ENCODE data around the gene ATP13A3.
A peak's percentile ranks its signal among the peaks of the same experiment; 100 is the strongest.

Gene ATP13A3

DNA sequence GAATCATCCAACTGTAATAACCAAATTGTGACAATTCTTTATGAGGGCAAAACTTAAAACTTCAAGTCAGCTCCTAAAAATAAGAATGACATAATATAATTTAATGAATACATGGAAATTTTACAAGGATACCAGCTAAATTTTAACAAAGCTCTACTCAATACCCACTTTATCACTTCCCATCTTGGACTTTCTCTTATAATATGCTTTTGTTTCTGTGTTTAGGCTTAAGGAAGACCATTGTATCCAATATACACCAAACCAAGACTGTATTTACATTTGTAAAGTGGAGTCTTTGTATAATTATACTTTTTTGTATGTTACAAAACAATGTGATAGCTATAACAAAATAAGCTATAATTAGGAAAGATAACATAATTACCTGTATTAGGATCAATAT is 16.8 kb downstream of the ATP13A3 start:
- Histone ChIP-seq H3K79me2 (ENCODE audit: low read length) (peaks cover 93% of the 10 kb centered on the region), H3K9ac (ENCODE audit: low read length) (no peak overlapping the region), H4K20me1 (ENCODE audit: insufficient read depth, low read length) (peaks cover 51% of the 10 kb centered on the region)

DNA sequence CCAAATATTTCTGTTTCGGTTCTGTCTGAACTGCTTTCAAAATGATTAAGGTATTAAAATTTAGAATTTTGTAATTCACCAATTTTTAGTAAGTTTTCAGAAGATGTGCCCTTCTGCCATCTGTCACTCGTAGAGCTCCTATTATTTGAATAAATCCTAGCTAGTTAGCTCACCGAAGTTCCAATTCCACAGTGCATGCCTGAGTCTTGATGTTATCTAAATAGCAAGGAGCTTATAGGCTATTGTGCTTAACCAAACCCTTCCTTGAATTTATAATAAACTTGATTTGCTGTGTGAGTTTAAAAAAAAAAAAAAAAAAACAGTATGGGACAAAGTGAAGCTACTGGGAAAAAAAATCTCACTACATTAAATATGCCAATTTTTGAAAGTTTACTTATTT is 18.7 kb downstream of the ATP13A3 start:
- Histone ChIP-seq H3K9ac (ENCODE audit: low read length) (no peak overlapping the region), H4K20me1 (ENCODE audit: insufficient read depth, low read length) (peaks cover 48% of the 10 kb centered on the region), H3K36me3 (replicated peaks; ENCODE audit: low read depth, low read length) (no peaks in the 10 kb centered on the region), H3K4me1 (ENCODE audit: low read length) (peaks cover 32% of the 10 kb centered on the region), H2AFZ (ENCODE audit: low read depth, low read length) (no peak overlapping the region), H3K4me3 (ENCODE audit: low read length) (no peak overlapping the region), H3K9me3 (ENCODE audit: insufficient read depth, low read length) (no peaks in the 10 kb centered on the region), H3K4me2 (ENCODE audit: low read length) (peak overlapping the region; percentile 21), H3K27me3 (ENCODE audit: low read depth, low read length) (no peaks in the 10 kb centered on the region), H3K27ac (ENCODE audit: low read length) (no peak overlapping the region), H3K79me2 (ENCODE audit: low read length) (peaks cover 92% of the 10 kb centered on the region)
- no peak for TF ChIP-seq EZH2phosphoT487 (IDR thresholded peaks at IDR 0.05; ENCODE audit: low read depth)
- TF ChIP-seq, protein P1, sequence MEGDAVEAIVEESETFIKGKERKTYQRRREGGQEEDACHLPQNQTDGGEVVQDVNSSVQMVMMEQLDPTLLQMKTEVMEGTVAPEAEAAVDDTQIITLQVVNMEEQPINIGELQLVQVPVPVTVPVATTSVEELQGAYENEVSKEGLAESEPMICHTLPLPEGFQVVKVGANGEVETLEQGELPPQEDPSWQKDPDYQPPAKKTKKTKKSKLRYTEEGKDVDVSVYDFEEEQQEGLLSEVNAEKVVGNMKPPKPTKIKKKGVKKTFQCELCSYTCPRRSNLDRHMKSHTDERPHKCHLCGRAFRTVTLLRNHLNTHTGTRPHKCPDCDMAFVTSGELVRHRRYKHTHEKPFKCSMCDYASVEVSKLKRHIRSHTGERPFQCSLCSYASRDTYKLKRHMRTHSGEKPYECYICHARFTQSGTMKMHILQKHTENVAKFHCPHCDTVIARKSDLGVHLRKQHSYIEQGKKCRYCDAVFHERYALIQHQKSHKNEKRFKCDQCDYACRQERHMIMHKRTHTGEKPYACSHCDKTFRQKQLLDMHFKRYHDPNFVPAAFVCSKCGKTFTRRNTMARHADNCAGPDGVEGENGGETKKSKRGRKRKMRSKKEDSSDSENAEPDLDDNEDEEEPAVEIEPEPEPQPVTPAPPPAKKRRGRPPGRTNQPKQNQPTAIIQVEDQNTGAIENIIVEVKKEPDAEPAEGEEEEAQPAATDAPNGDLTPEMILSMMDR (IDR thresholded peaks at IDR 0.05; ENCODE audit: low read depth, low read length) = no peak

More for the DNA sequence above, 16.8 kb downstream of the ATP13A3 start:
- Histone ChIP-seq H3K4me2 (ENCODE audit: low read length) (no peak overlapping the region), H3K9me3 (ENCODE audit: insufficient read depth, low read length) (no peaks in the 10 kb centered on the region), H2AFZ (ENCODE audit: low read depth, low read length) (no peak overlapping the region), H3K4me1 (ENCODE audit: low read length) (peaks cover 32% of the 10 kb centered on the region), H3K4me3 (ENCODE audit: low read length) (no peak overlapping the region), H3K27me3 (ENCODE audit: low read depth, low read length) (no peaks in the 10 kb centered on the region), H3K27ac (ENCODE audit: low read length) (no peak overlapping the region), H3K36me3 (replicated peaks; ENCODE audit: low read depth, low read length) (peaks cover 3% of the 10 kb centered on the region)
- TF ChIP-seq, protein P1 (IDR thresholded peaks at IDR 0.05; ENCODE audit: low read depth, low read length) = no peak
- no peak for TF ChIP-seq EZH2phosphoT487 (IDR thresholded peaks at IDR 0.05; ENCODE audit: low read depth)

DNA sequence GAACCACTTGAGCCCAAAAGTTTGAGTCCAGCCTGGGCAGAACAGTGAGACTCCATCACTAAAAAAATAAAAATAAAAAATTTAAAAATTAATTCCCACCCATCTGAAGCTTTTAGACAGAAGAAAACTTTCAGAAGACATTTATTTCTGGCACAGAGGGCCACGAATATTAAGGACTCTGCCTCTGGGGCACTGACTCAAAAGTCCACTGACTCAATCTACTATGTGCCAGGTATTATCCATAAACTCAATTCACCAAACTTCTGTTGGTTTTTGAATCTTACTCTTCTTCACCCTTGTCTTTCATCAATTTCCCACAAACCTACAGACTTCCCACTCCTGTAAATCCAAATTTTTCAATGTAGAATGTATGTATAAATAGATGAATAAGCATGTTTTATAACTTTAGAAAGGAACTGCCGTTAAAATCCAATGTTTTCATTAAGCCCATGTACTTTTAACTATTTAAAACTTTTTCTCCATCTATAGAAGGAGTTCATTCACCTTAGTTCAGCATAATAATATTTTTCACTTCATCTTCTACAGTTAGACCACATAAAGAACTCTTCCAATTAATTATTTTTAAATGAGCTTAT is 19.9 kb downstream of the ATP13A3 start:
- Histone ChIP-seq H3K4me1 (ENCODE audit: low read length) (peaks cover 32% of the 10 kb centered on the region), H3K4me2 (ENCODE audit: low read length) (peak overlapping the region; percentile 52), H4K20me1 (ENCODE audit: insufficient read depth, low read length) (peaks cover 36% of the 10 kb centered on the region), H3K9me3 (ENCODE audit: insufficient read depth, low read length) (no peaks in the 10 kb centered on the region), H2AFZ (ENCODE audit: low read depth, low read length) (no peak overlapping the region), H3K27me3 (ENCODE audit: low read depth, low read length) (no peaks in the 10 kb centered on the region), H3K79me2 (ENCODE audit: low read length) (peaks cover 93% of the 10 kb centered on the region), H3K9ac (ENCODE audit: low read length) (no peak overlapping the region), H3K27ac (ENCODE audit: low read length) (no peak overlapping the region), H3K36me3 (replicated peaks; ENCODE audit: low read depth, low read length) (peaks cover 3% of the 10 kb centered on the region), H3K4me3 (ENCODE audit: low read length) (no peak overlapping the region)
- TF ChIP-seq, protein P1 (IDR thresholded peaks at IDR 0.05; ENCODE audit: low read depth, low read length) = no peak
- no peak for TF ChIP-seq EZH2phosphoT487 (IDR thresholded peaks at IDR 0.05; ENCODE audit: low read depth)

DNA sequence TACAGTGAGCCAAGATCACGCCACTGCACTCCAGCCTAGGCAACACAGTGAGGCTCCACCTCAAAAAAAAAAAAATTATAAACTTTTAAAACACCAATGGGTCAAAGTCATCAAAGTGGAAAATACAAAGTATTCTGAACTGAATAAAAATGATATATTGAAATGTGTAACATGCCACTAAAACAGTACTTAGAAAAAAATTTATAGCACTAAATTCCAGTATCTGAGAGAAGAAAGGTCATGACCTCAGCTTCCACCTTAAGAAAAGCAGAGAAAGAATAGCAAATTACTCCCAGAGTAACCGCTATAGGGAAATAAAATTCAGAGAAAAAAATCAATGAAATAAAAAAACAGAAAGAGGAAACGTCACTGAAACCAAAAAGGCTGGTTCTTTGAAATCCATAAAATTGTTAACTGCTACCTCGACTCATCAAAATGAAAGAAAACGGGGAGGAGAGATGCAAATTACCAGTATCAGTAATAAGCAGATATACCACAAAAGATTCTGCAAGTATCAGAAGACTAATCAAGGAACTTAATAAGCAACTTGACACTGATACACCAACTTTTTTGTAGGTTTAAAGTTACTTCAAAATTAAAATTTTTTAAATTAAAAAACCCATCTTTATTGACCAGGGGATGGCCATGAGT is 20.8 kb downstream of the ATP13A3 start:
- no peak overlapping the region for H3K9ac ChIP-seq (ENCODE audit: low read length)
- no peak overlapping the region for H2AFZ ChIP-seq (ENCODE audit: low read depth, low read length)
- H3K79me2 ChIP-seq (ENCODE audit: low read length) = peaks cover 87% of the 10 kb centered on the region
- peak overlapping the region; percentile 52 for H3K4me2 ChIP-seq (ENCODE audit: low read length)
- H3K27ac ChIP-seq (ENCODE audit: low read length) = no peak overlapping the region
- peaks cover 32% of the 10 kb centered on the region for H3K4me1 ChIP-seq (ENCODE audit: low read length)
- no peaks in the 10 kb centered on the region for H3K9me3 ChIP-seq (ENCODE audit: insufficient read depth, low read length)
- TF ChIP-seq EZH2phosphoT487 (IDR thresholded peaks at IDR 0.05; ENCODE audit: low read depth) = no peak
- TF ChIP-seq, protein P1 (IDR thresholded peaks at IDR 0.05; ENCODE audit: low read depth, low read length) = no peak
- no peaks in the 10 kb centered on the region for H3K27me3 ChIP-seq (ENCODE audit: low read depth, low read length)
- H3K4me3 ChIP-seq (ENCODE audit: low read length) = peak overlapping the region; percentile 4; the same call in 1 of the 2 replicates
- H4K20me1 ChIP-seq (ENCODE audit: insufficient read depth, low read length) = peaks cover 31% of the 10 kb centered on the region
- peaks cover 4% of the 10 kb centered on the region for H3K36me3 ChIP-seq (replicated peaks; ENCODE audit: low read depth, low read length)

Measured in OCI-LY3 (cell line).